Astrocyte of the spinal cord (primary cell): ENCODE data around the gene LRTM2.

Experiments used
- DNase-seq: peaks from one replicate; pipeline ENCODE4 v3.0.0; 2011; ENCODE audit warnings: low read depth, low spot score
- H3K4me3 ChIP-seq: 2 replicates; pipeline ENCODE4 v1.5.1; 2011; ENCODE audit warnings: low read depth, mild to moderate bottlenecking, low read length, moderate library complexity
- in situ Hi-C: cut with HindIII; loops from 2 replicates; pipeline ENCODE4 v1.10.0; 2017; ENCODE audit warnings: low sequenced_read_pairs
- TF ChIP-seq, protein P1 (sequence below): IDR thresholded peaks from 2 replicates; pipeline ENCODE4 v1.5.1; 2012; ENCODE audit warnings: low read depth, mild to moderate bottlenecking, low read length, inconsistent platforms

The LRTM2 gene

DNA sequence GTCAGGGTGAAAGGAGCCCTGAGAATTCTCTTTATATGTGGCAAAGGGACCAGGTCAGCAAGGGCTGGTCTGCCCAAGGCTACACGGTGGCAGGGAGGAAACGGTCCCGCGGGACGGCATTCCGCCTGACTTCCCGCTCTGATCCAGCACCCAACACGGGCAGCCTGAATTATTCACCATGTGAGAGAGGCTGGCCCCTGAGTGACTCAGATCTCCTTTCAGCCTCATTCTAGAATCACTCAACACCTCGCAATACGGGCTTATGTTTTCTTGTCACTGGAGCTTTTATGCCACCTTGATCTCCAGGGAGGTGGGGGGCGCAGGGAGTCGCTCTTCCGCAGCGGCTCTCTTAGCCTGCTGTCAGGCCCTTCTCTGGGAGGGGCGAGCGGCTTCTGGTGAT is 8.5 kb downstream of the LRTM2 start:
- no peak for DNase-seq
- in situ Hi-C loops: no loop called here
- TF ChIP-seq, protein P1, sequence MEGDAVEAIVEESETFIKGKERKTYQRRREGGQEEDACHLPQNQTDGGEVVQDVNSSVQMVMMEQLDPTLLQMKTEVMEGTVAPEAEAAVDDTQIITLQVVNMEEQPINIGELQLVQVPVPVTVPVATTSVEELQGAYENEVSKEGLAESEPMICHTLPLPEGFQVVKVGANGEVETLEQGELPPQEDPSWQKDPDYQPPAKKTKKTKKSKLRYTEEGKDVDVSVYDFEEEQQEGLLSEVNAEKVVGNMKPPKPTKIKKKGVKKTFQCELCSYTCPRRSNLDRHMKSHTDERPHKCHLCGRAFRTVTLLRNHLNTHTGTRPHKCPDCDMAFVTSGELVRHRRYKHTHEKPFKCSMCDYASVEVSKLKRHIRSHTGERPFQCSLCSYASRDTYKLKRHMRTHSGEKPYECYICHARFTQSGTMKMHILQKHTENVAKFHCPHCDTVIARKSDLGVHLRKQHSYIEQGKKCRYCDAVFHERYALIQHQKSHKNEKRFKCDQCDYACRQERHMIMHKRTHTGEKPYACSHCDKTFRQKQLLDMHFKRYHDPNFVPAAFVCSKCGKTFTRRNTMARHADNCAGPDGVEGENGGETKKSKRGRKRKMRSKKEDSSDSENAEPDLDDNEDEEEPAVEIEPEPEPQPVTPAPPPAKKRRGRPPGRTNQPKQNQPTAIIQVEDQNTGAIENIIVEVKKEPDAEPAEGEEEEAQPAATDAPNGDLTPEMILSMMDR: no peak
- no peak overlapping the region for H3K4me3 ChIP-seq

DNA sequence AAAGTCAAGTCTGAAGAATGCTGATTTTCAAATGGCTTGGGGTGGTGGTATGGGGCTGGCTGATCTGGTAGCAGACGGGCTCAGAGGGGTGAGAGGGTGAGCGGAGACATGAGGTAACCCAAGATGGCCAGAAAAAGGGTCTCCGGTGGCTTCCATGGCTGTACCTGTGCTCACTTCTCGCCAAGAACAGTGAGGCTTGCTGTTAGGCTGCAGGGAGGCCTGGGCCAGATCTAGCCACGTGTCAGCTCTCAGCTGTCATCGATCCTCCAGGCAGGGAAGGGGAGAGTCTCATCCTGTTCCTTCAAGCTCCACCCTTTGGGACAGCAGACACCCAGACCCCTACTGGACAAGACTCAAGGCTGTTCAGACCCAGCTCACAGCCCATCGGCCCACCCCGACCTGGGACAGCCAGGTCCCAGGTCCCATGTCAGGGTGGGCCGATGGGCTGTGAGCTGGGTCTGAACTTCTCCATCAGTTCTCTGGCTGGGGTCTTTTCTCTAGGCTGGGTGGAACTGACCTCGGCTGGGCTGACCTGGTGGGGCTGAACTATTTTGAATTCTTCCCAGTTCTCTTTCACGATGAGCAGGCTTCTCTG is 9.0 kb downstream of the LRTM2 start:
- TF ChIP-seq, protein P1: no peak
- H3K4me3 ChIP-seq: no peak overlapping the region
- DNase-seq: no peak
- in situ Hi-C loops: no loop called here

DNA sequence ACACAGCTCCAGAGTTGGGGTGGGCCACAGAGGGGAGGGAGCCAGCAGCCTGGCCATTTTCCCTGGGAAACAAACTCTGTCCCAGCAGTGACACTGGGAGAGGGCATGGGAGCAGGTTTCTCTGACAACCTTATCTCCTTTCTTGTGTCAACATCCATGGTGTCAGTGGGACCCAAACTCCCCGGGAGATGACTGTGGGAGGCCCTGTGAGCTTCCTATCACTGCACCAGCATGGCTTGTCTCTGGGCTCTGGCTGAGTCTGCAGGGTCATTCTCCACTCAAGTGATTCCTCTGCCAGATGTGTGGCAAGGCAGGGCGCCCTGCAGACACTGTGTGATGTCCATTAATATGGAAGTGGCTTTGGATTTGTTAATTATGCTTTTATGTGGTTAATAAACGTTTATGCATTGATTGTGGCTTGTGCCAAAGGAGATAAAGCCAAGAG is 10.1 kb downstream of the LRTM2 start:
- no peak for DNase-seq
- TF ChIP-seq, protein P1: no peak
- in situ Hi-C loops: no loop called here
- no peak overlapping the region for H3K4me3 ChIP-seq

DNA sequence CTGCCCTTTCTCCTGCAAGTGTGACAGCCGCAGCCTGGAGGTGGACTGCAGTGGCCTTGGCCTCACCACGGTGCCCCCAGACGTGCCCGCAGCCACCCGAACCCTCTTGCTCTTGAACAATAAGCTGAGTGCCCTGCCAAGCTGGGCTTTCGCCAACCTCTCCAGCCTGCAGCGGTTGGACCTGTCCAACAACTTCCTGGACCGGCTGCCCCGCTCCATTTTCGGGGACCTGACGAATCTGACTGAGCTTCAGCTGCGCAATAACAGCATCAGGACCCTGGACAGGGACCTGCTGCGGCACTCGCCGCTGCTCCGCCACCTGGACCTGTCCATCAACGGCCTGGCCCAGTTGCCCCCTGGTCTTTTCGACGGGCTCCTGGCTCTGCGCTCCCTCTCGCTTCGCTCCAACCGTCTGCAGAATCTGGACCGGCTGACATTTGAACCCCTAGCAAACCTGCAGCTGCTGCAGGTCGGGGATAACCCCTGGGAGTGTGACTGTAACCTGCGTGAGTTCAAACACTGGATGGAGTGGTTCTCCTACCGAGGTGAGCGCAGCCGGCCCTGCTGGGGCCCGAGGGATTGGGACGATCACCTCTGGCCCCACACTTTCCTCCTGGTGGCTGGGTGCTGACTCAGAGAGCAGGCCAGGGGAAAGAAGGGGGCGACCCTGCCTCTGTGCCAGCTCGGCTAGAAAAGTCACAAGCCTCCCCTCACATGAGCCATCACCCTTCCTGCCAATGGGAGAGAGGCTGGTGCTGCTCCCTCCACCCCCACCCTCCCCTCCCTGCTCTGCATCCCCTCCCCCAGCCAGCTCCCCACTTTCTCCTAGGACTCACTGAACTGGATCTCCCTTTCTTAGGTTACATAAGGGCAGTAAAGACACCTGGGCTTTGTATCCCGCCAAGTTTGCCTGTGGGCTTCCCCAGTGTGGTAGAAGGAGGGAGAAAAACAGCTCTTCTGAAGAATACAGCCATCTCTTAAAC is 10.9 kb downstream of the LRTM2 start:
- TF ChIP-seq, protein P1: no peak
- H3K4me3 ChIP-seq: no peak overlapping the region
- peak; percentile 54 for DNase-seq
- in situ Hi-C loops: no loop called here

DNA sequence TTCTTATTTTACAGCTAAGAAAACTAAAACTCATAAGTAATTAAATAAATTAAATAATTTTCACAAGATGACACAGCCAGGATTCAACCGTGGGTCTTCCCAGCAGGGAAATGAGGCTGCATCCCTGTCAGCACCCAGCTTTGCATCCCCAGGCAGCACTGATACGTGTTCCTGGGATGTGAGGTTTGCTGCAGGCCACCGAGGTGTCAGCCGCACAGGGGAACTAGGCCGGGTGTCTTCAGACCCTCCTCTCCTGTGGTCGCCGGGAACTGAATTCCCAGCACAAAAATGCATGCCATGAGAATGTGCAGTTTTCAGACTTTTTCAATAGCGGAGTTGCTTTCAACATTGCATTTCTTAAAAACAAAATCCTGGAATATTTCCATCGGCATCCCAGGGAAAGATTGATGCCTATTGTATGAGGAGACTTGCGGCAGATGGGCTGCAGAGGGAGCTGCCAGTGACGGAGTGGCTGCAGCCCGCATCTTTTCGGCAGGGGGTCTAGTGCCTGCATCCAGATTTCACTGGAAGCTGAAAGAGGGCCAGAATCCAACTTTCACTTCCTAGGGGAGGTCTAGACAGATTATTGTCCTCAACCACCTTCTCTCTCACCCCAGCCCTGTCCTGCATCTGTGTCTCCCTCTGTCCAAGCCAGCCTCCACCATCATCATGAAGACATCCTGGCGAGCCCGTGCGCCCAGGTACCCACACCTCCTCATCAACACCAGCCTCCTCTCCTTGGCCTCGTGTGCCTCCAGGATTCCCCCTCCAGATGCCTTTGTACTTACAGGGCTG is 12.6 kb downstream of the LRTM2 start:
- no peak for DNase-seq
- in situ Hi-C loops: no loop called here
- TF ChIP-seq, protein P1: no peak
- no peak overlapping the region for H3K4me3 ChIP-seq

DNA sequence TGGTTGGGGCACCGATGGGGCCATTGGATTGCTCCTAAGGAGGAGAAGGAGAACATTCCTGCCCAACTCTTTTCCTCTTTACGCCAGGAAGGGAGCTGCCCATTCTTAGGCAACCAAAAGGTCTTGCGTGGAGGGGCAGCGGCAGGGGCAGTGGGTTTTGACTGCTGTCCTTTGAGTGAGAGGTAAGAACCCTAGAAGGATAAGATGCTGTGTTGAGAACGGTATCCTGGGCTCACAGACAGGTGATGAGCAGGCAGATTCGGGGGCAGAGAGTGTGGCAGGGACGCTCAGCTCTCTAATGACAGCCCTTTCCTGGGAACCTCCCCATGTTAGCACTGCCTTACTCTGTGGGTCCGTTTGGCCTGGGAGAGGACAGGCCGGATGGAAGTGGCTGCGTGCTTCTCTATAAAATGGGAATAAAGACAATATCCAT is 13.2 kb downstream of the LRTM2 start:
- DNase-seq: no peak
- in situ Hi-C loops: no loop called here
- H3K4me3 ChIP-seq: no peak overlapping the region
- TF ChIP-seq, protein P1: no peak
